Astrocyte (in vitro differentiated cells and primary cell): ENCODE data around the gene DISC1. TPM values are rescaled to one million over a fixed set of nuclear protein-coding genes. Genes with fewer than 3 reads are reported as not detected.

Experiments used
- DNase-seq: peaks from one replicate; pipeline ENCODE4 v3.0.0-alpha.2; 2010; ENCODE audit warnings: low read depth
- FAIRE-seq: peaks from 2 replicates; lab custom pipeline; 2011; peaks lifted over from hg19 to GRCh38; lab: Jason Lieb, UNC
- H2AFZ ChIP-seq: 2 replicates; pipeline ENCODE4 v1.6.0; 2012; ENCODE audit warnings: low read depth, low read length, inconsistent platforms
- H3K27ac ChIP-seq: 2 replicates; pipeline ENCODE4 v1.5.1; 2011; ENCODE audit warnings: low read depth, low read length, inconsistent platforms
- H3K27me3 ChIP-seq: 2 replicates; pipeline ENCODE4 v1.6.0; 2011; ENCODE audit warnings: low read length, inconsistent platforms; ENCODE audit not compliant: insufficient read depth
- H3K36me3 ChIP-seq: 2 replicates; pipeline ENCODE4 v1.5.1; 2011; ENCODE audit warnings: low read length, inconsistent platforms; ENCODE audit not compliant: insufficient read depth
- H3K4me1 ChIP-seq: 2 replicates; pipeline ENCODE4 v1.5.1; 2011; ENCODE audit warnings: low read length, inconsistent platforms; ENCODE audit not compliant: insufficient read depth
- H3K4me2 ChIP-seq: 2 replicates; pipeline ENCODE4 v1.6.0; 2012; ENCODE audit warnings: low read length, inconsistent platforms
- H3K4me3 ChIP-seq: 2 replicates; pipeline ENCODE4 v1.5.1; 2011; ENCODE audit warnings: low read depth, mild to moderate bottlenecking, low read length, inconsistent platforms; ENCODE audit not compliant: insufficient read depth
- H3K79me2 ChIP-seq: 2 replicates; pipeline ENCODE4 v1.6.0; 2012; ENCODE audit warnings: mild to moderate bottlenecking, low read length, inconsistent platforms; ENCODE audit not compliant: insufficient read depth
- H3K9ac ChIP-seq: 2 replicates; pipeline ENCODE4 v1.6.0; 2012; ENCODE audit warnings: mild to moderate bottlenecking, low read length, inconsistent platforms
- H3K9me3 ChIP-seq: 2 replicates; pipeline ENCODE4 v1.5.1; 2012; ENCODE audit warnings: low read depth, mild to moderate bottlenecking, low read length, inconsistent platforms; ENCODE audit not compliant: insufficient read depth
- H4K20me1 ChIP-seq: 2 replicates; pipeline ENCODE4 v1.6.0; 2012; ENCODE audit warnings: low read length, inconsistent platforms; ENCODE audit not compliant: insufficient read depth
- H3K27ac Mint-ChIP-seq: one replicate; pipeline ENCODE4 v1.8.0; 2021; ENCODE audit warnings: mild to moderate bottlenecking, mixed read lengths; ENCODE audit not compliant: unreplicated experiment
- H3K27me3 Mint-ChIP-seq: one replicate; pipeline ENCODE4 v1.8.0; 2021; ENCODE audit warnings: low read depth, mixed read lengths; ENCODE audit not compliant: unreplicated experiment
- H3K36me3 Mint-ChIP-seq: one replicate; pipeline ENCODE4 v1.8.0; 2021; ENCODE audit warnings: low read depth, mixed read lengths; ENCODE audit not compliant: unreplicated experiment
- H3K4me1 Mint-ChIP-seq: one replicate; pipeline ENCODE4 v1.8.0; 2021; ENCODE audit warnings: low read depth, mixed read lengths; ENCODE audit not compliant: unreplicated experiment
- H3K4me3 Mint-ChIP-seq: one replicate; pipeline ENCODE4 v1.8.0; 2021; ENCODE audit warnings: mild to moderate bottlenecking, moderate library complexity, mixed read lengths; ENCODE audit not compliant: unreplicated experiment
- H3K9me3 Mint-ChIP-seq: one replicate; pipeline ENCODE4 v1.8.0; 2021; ENCODE audit warnings: mild to moderate bottlenecking, mixed read lengths; ENCODE audit not compliant: unreplicated experiment
- EZH2 ChIP-seq: IDR thresholded peaks from 2 replicates; pipeline ENCODE4 v1.6.1; 2012; ENCODE audit warnings: mild to moderate bottlenecking, low read length, inconsistent platforms; ENCODE audit not compliant: insufficient read depth
- total RNA-seq: library from RNA; stranded (reverse); gene quantifications from 2 replicates; pipeline ENCODE4 v1.2.1, GENCODE V29; 2021
- TF ChIP-seq, protein P1 (sequence below): IDR thresholded peaks from 2 replicates; pipeline ENCODE4 v1.5.1; 2011; ENCODE audit warnings: low read depth, mild to moderate bottlenecking, inconsistent platforms, low read length, moderate library complexity; ENCODE audit not compliant: insufficient read depth

The DISC1 gene
- total RNA-seq, 1 donor from 2014 or later = 9.1 TPM

GRCh38 chr1:231663211-231663792 lies 36.7 kb downstream of the DISC1 start:
- no peak overlapping the region for H3K27ac ChIP-seq
- TF ChIP-seq EZH2 = no peak
- TF ChIP-seq, protein P1, sequence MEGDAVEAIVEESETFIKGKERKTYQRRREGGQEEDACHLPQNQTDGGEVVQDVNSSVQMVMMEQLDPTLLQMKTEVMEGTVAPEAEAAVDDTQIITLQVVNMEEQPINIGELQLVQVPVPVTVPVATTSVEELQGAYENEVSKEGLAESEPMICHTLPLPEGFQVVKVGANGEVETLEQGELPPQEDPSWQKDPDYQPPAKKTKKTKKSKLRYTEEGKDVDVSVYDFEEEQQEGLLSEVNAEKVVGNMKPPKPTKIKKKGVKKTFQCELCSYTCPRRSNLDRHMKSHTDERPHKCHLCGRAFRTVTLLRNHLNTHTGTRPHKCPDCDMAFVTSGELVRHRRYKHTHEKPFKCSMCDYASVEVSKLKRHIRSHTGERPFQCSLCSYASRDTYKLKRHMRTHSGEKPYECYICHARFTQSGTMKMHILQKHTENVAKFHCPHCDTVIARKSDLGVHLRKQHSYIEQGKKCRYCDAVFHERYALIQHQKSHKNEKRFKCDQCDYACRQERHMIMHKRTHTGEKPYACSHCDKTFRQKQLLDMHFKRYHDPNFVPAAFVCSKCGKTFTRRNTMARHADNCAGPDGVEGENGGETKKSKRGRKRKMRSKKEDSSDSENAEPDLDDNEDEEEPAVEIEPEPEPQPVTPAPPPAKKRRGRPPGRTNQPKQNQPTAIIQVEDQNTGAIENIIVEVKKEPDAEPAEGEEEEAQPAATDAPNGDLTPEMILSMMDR = no peak
- H3K4me2 ChIP-seq = no peak overlapping the region
- FAIRE-seq (no peak), DNase-seq (no peak)
- no peaks in the 10 kb centered on the region for H3K79me2 ChIP-seq
- H3K4me3 ChIP-seq = no peak overlapping the region
- no peak overlapping the region for H2AFZ ChIP-seq
- H3K9me3 ChIP-seq = no peaks in the 10 kb centered on the region
- H3K9ac ChIP-seq = no peak overlapping the region
- Mint-ChIP-seq H3K27me3 (no peaks in the 10 kb centered on the region), H3K4me3 (no peak overlapping the region), H3K36me3 (peaks cover 5% of the 10 kb centered on the region), H3K9me3 (peaks cover 2% of the 10 kb centered on the region), H3K4me1 (no peaks in the 10 kb centered on the region), H3K27ac (no peak overlapping the region)
- no peaks in the 10 kb centered on the region for H3K4me1 ChIP-seq
- H3K27me3 ChIP-seq = no peaks in the 10 kb centered on the region
- no peaks in the 10 kb centered on the region for H4K20me1 ChIP-seq
- H3K36me3 ChIP-seq = no peaks in the 10 kb centered on the region

DNA sequence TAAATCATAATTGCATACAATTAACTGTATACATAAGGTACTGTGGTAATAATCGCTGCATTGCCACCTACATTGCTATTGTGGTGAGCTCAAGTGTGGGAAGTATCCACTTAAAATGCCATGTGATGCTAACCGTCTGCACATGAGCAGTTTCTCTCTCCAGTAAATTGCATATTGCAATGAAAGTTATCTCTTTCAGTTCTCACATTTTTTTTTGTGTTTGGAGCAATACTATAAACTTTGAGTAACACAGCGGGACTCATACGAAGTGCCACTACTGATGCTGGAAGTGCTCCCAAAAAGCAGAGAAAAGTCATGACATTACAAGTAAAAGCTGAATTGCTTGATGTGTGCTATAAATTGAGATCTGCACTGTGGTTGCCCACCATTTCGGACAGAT lies 38.5 kb downstream of the DISC1 start:
- no peaks in the 10 kb centered on the region for H3K4me1 ChIP-seq
- no peaks in the 10 kb centered on the region for H3K27me3 Mint-ChIP-seq
- no peak overlapping the region for H2AFZ ChIP-seq
- DNase-seq (no peak), FAIRE-seq (no peak)
- H4K20me1 ChIP-seq = no peaks in the 10 kb centered on the region
- H3K9ac ChIP-seq = no peak overlapping the region
- H3K36me3 Mint-ChIP-seq = peaks cover 4% of the 10 kb centered on the region
- H3K4me2 ChIP-seq = no peak overlapping the region
- H3K4me3 Mint-ChIP-seq = no peak overlapping the region
- no peaks in the 10 kb centered on the region for H3K79me2 ChIP-seq
- no peaks in the 10 kb centered on the region for H3K36me3 ChIP-seq
- H3K4me3 ChIP-seq = no peak overlapping the region
- no peak for TF ChIP-seq EZH2
- TF ChIP-seq, protein P1 = no peak
- H3K9me3 ChIP-seq = no peaks in the 10 kb centered on the region
- H3K27me3 ChIP-seq = no peaks in the 10 kb centered on the region
- H3K27ac ChIP-seq = no peak overlapping the region
- H3K9me3 Mint-ChIP-seq = peaks cover 4% of the 10 kb centered on the region
- H3K4me1 Mint-ChIP-seq = no peaks in the 10 kb centered on the region
- H3K27ac Mint-ChIP-seq = no peak overlapping the region

- H3K9ac ChIP-seq = no peak overlapping the region
- FAIRE-seq (no peak), DNase-seq (no peak)
- no peak overlapping the region for H2AFZ ChIP-seq
- no peaks in the 10 kb centered on the region for H3K27me3 ChIP-seq
- H3K36me3 Mint-ChIP-seq = peaks cover 4% of the 10 kb centered on the region
- H3K4me3 ChIP-seq = no peak overlapping the region
- H3K9me3 Mint-ChIP-seq = peaks cover 3% of the 10 kb centered on the region
- H3K27ac Mint-ChIP-seq = no peak overlapping the region
- TF ChIP-seq, protein P1 = no peak
- TF ChIP-seq EZH2 = no peak
- no peaks in the 10 kb centered on the region for H3K4me1 Mint-ChIP-seq
- H3K36me3 ChIP-seq = no peaks in the 10 kb centered on the region
- H3K79me2 ChIP-seq = no peaks in the 10 kb centered on the region
- H3K4me3 Mint-ChIP-seq = no peak overlapping the region
- no peak overlapping the region for H3K27ac ChIP-seq
- H3K4me1 ChIP-seq = no peaks in the 10 kb centered on the region
- H3K27me3 Mint-ChIP-seq = no peaks in the 10 kb centered on the region
- no peaks in the 10 kb centered on the region for H4K20me1 ChIP-seq
- no peaks in the 10 kb centered on the region for H3K9me3 ChIP-seq
- H3K4me2 ChIP-seq = no peak overlapping the region
These were observed 39.1 kb downstream of the DISC1 start for GRCh38 chr1:231665726-231666125.
